ENCODE results near the gene STEEP1. TPM values are rescaled to one million over a fixed set of nuclear protein-coding genes. Genes with fewer than 3 reads are reported as not detected.

STEEP1 gene
- total RNA-seq, 2 experiments from 2014 or later: 25.1 to 27.0 TPM

DNA sequence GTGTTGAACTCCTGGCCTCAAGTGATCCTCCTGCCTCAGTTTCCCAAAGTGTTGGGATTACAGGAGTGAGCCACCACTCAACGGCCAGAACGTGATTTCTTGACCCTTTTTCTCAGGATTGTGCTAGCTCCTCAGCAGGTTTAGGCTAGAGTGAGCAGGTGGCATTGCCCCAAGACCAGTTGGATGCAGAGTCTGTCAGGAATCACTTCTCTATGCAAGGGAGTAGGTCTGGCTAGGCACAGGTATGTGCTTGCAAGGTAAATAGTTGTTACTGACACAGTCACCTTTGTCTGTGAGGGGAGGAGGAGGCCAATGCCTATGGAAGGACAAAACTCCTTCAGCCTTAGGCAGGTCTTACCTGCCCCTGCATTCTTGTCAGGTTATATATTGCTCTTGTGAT is 72.7 kb downstream of the STEEP1 start:
- ATAC-seq (ENCODE audit: poor library complexity) (no peak), DNase-seq (no peak)
- Mint-ChIP-seq H3K4me3 (no peak overlapping the region), H3K9me3 (no peaks in the 10 kb centered on the region), H3K27me3 (no peaks in the 10 kb centered on the region), H3K36me3 (ENCODE audit: low read depth) (no peaks in the 10 kb centered on the region), H3K4me1 (ENCODE audit: low read depth) (peaks cover 11% of the 10 kb centered on the region), H3K27ac (no peak overlapping the region)
- Histone ChIP-seq H3K27me3 (ENCODE audit: control insufficient read depth in 1 of 2, insufficient read depth in 2 of 2, low read length in 2 of 2) (no peaks in the 10 kb centered on the region), H3K9me3 (ENCODE audit: control insufficient read depth in 1 of 2, insufficient read depth in 1 of 2, low read length in 2 of 2) (no peaks in the 10 kb centered on the region), H3K4me3 (ENCODE audit: low read length) (no peak overlapping the region), H3K4me1 (ENCODE audit: insufficient read depth, low read length) (peaks cover 26% of the 10 kb centered on the region), H3K27ac (ENCODE audit: low read depth in 1 of 2, low read length in 2 of 2) (no peak overlapping the region), H3K36me3 (ENCODE audit: insufficient read depth, low read length) (no peaks in the 10 kb centered on the region)
- ChIA-PET POLR2A (no interaction called here), CTCF (no interaction called here)
- TF ChIP-seq, protein P1, sequence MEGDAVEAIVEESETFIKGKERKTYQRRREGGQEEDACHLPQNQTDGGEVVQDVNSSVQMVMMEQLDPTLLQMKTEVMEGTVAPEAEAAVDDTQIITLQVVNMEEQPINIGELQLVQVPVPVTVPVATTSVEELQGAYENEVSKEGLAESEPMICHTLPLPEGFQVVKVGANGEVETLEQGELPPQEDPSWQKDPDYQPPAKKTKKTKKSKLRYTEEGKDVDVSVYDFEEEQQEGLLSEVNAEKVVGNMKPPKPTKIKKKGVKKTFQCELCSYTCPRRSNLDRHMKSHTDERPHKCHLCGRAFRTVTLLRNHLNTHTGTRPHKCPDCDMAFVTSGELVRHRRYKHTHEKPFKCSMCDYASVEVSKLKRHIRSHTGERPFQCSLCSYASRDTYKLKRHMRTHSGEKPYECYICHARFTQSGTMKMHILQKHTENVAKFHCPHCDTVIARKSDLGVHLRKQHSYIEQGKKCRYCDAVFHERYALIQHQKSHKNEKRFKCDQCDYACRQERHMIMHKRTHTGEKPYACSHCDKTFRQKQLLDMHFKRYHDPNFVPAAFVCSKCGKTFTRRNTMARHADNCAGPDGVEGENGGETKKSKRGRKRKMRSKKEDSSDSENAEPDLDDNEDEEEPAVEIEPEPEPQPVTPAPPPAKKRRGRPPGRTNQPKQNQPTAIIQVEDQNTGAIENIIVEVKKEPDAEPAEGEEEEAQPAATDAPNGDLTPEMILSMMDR (IDR thresholded peaks at IDR 0.05): no peak
- intact Hi-C loops (cut with DNase I, micrococcal nuclease): no loop called here

GRCh38 chrX:119489212-119490074 is 75.8 kb downstream of the STEEP1 start:
- no peaks in the 10 kb centered on the region for H3K36me3 Mint-ChIP-seq (ENCODE audit: low read depth)
- H3K9me3 ChIP-seq (ENCODE audit: control insufficient read depth in 1 of 2, insufficient read depth in 1 of 2, low read length in 2 of 2): no peaks in the 10 kb centered on the region
- H3K27ac ChIP-seq (ENCODE audit: low read depth in 1 of 2, low read length in 2 of 2): no peak overlapping the region
- TF ChIP-seq, protein P1 (IDR thresholded peaks at IDR 0.05): no peak
- no peak overlapping the region for H3K4me3 Mint-ChIP-seq
- no peak for ATAC-seq (ENCODE audit: poor library complexity)
- no peak overlapping the region for H3K4me3 ChIP-seq (ENCODE audit: low read length)
- no peak for DNase-seq
- intact Hi-C loops (cut with DNase I, micrococcal nuclease): no loop called here
- ChIA-PET CTCF (interaction anchor here (1.7 kb wide), 1 partner anchor 11 kb away, joined by 3 read pairs; no protein-coding TSS in a partner anchor), POLR2A (no interaction called here)
- H3K4me1 Mint-ChIP-seq (ENCODE audit: low read depth): no peaks in the 10 kb centered on the region
- no peaks in the 10 kb centered on the region for H3K9me3 Mint-ChIP-seq
- H3K27me3 ChIP-seq (ENCODE audit: control insufficient read depth in 1 of 2, insufficient read depth in 2 of 2, low read length in 2 of 2): no peaks in the 10 kb centered on the region
- H3K4me1 ChIP-seq (ENCODE audit: insufficient read depth, low read length): peaks cover 8% of the 10 kb centered on the region
- H3K27ac Mint-ChIP-seq: no peak overlapping the region
- H3K27me3 Mint-ChIP-seq: no peaks in the 10 kb centered on the region
- no peaks in the 10 kb centered on the region for H3K36me3 ChIP-seq (ENCODE audit: insufficient read depth, low read length)

DNA sequence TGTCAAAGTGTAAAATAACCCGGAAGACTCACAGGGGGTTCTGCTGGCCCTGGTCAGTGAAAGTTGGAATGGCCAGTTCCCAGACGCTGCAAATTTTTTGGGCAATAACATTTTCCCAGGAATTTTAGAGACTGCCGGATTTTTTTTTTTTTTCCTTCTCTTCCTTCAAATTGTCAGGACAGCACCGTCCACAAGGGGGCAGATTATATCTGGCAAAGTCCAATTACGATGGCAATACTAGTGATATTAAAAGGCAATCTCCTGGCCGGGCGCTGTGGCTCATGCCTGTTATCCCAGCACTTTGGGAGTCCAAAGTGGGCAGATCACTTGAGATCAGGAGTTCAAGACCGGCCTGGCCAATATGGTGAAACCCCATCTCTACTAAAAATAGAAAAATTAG is 76.5 kb downstream of the STEEP1 start:
- no peak overlapping the region for H3K27ac Mint-ChIP-seq
- H3K27me3 ChIP-seq (ENCODE audit: control insufficient read depth in 1 of 2, insufficient read depth in 2 of 2, low read length in 2 of 2): no peaks in the 10 kb centered on the region
- H3K27me3 Mint-ChIP-seq: no peaks in the 10 kb centered on the region
- H3K4me3 Mint-ChIP-seq: no peak overlapping the region
- DNase-seq (peak in 10 of 14 experiments; percentile 15 to 64 (median 22)), ATAC-seq (ENCODE audit: poor library complexity) (peak; percentile 44)
- no peak overlapping the region for H3K4me3 ChIP-seq (ENCODE audit: low read length)
- intact Hi-C loops (cut with DNase I, micrococcal nuclease): no loop called here
- no peaks in the 10 kb centered on the region for H3K36me3 ChIP-seq (ENCODE audit: insufficient read depth, low read length)
- no peaks in the 10 kb centered on the region for H3K4me1 Mint-ChIP-seq (ENCODE audit: low read depth)
- ChIA-PET POLR2A (no interaction called here), CTCF (interaction anchor here (1.7 kb wide), 1 partner anchor 11 kb away, joined by 3 read pairs; no protein-coding TSS in a partner anchor)
- H3K4me1 ChIP-seq (ENCODE audit: insufficient read depth, low read length): peaks cover 8% of the 10 kb centered on the region
- no peaks in the 10 kb centered on the region for H3K9me3 ChIP-seq (ENCODE audit: control insufficient read depth in 1 of 2, insufficient read depth in 1 of 2, low read length in 2 of 2)
- TF ChIP-seq, protein P1 (IDR thresholded peaks at IDR 0.05): peak; percentile 65
- no peaks in the 10 kb centered on the region for H3K9me3 Mint-ChIP-seq
- no peak overlapping the region for H3K27ac ChIP-seq (ENCODE audit: low read depth in 1 of 2, low read length in 2 of 2)
- no peaks in the 10 kb centered on the region for H3K36me3 Mint-ChIP-seq (ENCODE audit: low read depth)

Other genes with a start within 250 kb of the STEEP1 start
- gene SLC25A43, start 166.1 kb downstream of the STEEP1 start, total RNA-seq: 1 to 10 TPM in 1 of 2 experiments, under 1 TPM in 1; 0.91 to 1.0 TPM
- 100 to 1,000 TPM; 160 to 161 TPM for gene SLC25A5, start 97.0 kb downstream of the STEEP1 start, total RNA-seq
- gene UBE2A, start 9.2 kb upstream of the STEEP1 start, total RNA-seq: 100 to 1,000 TPM in 1 of 2 experiments, 10 to 100 TPM in 1; 88.8 to 101 TPM
- gene NKRF, start 41.0 kb upstream of the STEEP1 start, total RNA-seq: 10 to 100 TPM; 16.4 to 16.5 TPM
- 100 to 1,000 TPM; 132 to 134 TPM for gene SEPTIN6, start 127.8 kb upstream of the STEEP1 start, total RNA-seq
- under 1 TPM; 0.25 to 0.44 TPM for gene SOWAHD, start 193.2 kb upstream of the STEEP1 start, total RNA-seq
- 1,000 to 10,000 TPM; 3,712 to 3,978 TPM for gene RPL39, start 226.2 kb upstream of the STEEP1 start, total RNA-seq